Esophagus muscularis mucosa (tissue), 4 donors: ENCODE results near the gene TNF. TPM values are rescaled to one million over a fixed set of nuclear protein-coding genes. Genes with fewer than 3 reads are reported as not detected.
A peak's percentile ranks its signal among the peaks of the same experiment; 100 is the strongest.

Experiments
- DNase-seq: peaks from one replicate; pipeline ENCODE4 v3.0.0-alpha.2; 2017; ENCODE audit errors: extremely low spot score
- H3K27ac ChIP-seq, 4 donors: fragments of 200-600 bp; sonication (generic); replicated peaks in 1 of 4; 1 replicate in 3 of 4; 2 replicates in 1 of 4; pipeline ENCODE4 v1.5.1; 2016 to 2019; ENCODE audit warnings: mild to moderate bottlenecking in 1 of 4
- H3K27me3 ChIP-seq, 4 donors: fragments of 200-600 bp; sonication (generic); one replicate each; pipeline versions ENCODE4 v1.5.1 to v1.6.0; 2016 to 2019
- H3K36me3 ChIP-seq, 4 donors: fragments of 200-600 bp; sonication (generic); one replicate each; pipeline ENCODE4 v1.5.1; 2016 to 2019
- H3K4me1 ChIP-seq, 4 donors: fragments of 200-600 bp; sonication (generic); one replicate each; pipeline ENCODE4 v1.5.1; 2016 to 2019
- H3K4me3 ChIP-seq, 4 donors: fragments of 200-600 bp; sonication (generic); 1 replicate in 2 of 4; 2 replicates in 2 of 4; pipeline ENCODE4 v1.5.1; 2016 to 2019; ENCODE audit warnings: mild to moderate bottlenecking in 4 of 4, moderate library complexity in 1 of 4
- H3K9me3 ChIP-seq, 4 donors: fragments of 200-600 bp; sonication (generic); 1 replicate in 3 of 4; 2 replicates in 1 of 4; pipeline ENCODE4 v1.5.1; 2016 to 2019
- CTCF ChIP-seq, 3 experiments: fragments of 200-600 bp in 2 of 3; fragments of 450-650 bp in 1 of 3; sonication (generic) in 2 of 3; IDR thresholded peaks; one replicate each; pipeline ENCODE4 v1.5.1; 2017 to 2019; ENCODE audit warnings: antibody characterized with exemption in 3 of 3, mild to moderate bottlenecking in 2 of 3, moderate library complexity in 1 of 3
- EP300 ChIP-seq: sonication (generic); formaldehyde crosslinking; IDR thresholded peaks from one replicate; pipeline ENCODE4 v1.6.1; 2017; ENCODE audit warnings: antibody characterized with exemption
- POLR2A ChIP-seq: fragments of 450-650 bp; IDR thresholded peaks from one replicate; pipeline ENCODE4 v1.6.1; 2017; ENCODE audit warnings: antibody characterized with exemption, moderate library complexity, mild to moderate bottlenecking, low read depth
- POLR2AphosphoS5 ChIP-seq, 2 donors: sonication (generic); formaldehyde crosslinking; IDR thresholded peaks; one replicate each; pipeline ENCODE4 v1.6.1; 2017; ENCODE audit warnings: antibody characterized with exemption in 2 of 2
- WGBS: methylation state at CpG from one replicate; pipeline ENCODE4 v1.1.5; 2018; 5-methylcytosine and 5-hydroxymethylcytosine counted together
- intact Hi-C: fragments of 100-400 bp; cut with DNase I; formaldehyde crosslinking; loops from one replicate; pipeline ENCODE4 v1.15.1; 2023
- total RNA-seq, 4 donors: library from RNA; depleted of rRNA; stranded (reverse); fragments of >200 nt; gene quantifications; one replicate each; pipeline versions ENCODE4 v1.1.0 to v1.2.1, GENCODE V29; 2016

The TNF gene
- total RNA-seq, 4 donors from 2014 or later: 0.17 to 1.5 TPM; not detected in 2

- no peaks in the 10 kb centered on the region for H3K9me3 ChIP-seq
- H3K27ac ChIP-seq: peak overlapping the region in 1 of 4 donors; percentile 2
- TF ChIP-seq POLR2AphosphoS5 (IDR thresholded peaks at IDR 0.05) (no peak), CTCF (IDR thresholded peaks at IDR 0.05) (no peak), POLR2A (no peak), EP300 (no peak)
- 57% methylated on average over 9 of the region's 9 CpGs for WGBS
- H3K36me3 ChIP-seq: peaks cover 70 to 87% (median 86%) of the 10 kb centered on the region in 4 donors
- DNase-seq: no peak
- H3K27me3 ChIP-seq: no peaks in the 10 kb centered on the region
- intact Hi-C loops: no loop called here
- peaks cover 0 to 19% (median 14%) of the 10 kb centered on the region in 4 donors for H3K4me1 ChIP-seq
- no peak overlapping the region for H3K4me3 ChIP-seq
Measured at GRCh38 chr6:31532644-31533454, 42.5 kb upstream of the TNF start.

GRCh38 chr6:31533455-31533841, 41.9 kb upstream of the TNF start:
- intact Hi-C loops: no loop called here
- H3K27me3 ChIP-seq: no peaks in the 10 kb centered on the region
- no peak overlapping the region for H3K4me3 ChIP-seq
- TF ChIP-seq CTCF (IDR thresholded peaks at IDR 0.05) (no peak), EP300 (no peak), POLR2AphosphoS5 (IDR thresholded peaks at IDR 0.05) (no peak), POLR2A (no peak)
- H3K9me3 ChIP-seq: no peaks in the 10 kb centered on the region
- peaks cover 5 to 25% (median 20%) of the 10 kb centered on the region in 4 donors for H3K4me1 ChIP-seq
- WGBS: 87% methylated on average over 1 of the region's 1 CpG
- no peak overlapping the region for H3K27ac ChIP-seq
- DNase-seq: no peak
- peaks cover 70 to 93% (median 92%) of the 10 kb centered on the region in 4 donors for H3K36me3 ChIP-seq

GRCh38 chr6:31534011-31534410, 41.4 kb upstream of the TNF start:
- H3K4me1 ChIP-seq: peaks cover 10 to 31% (median 25%) of the 10 kb centered on the region in 4 donors
- no peaks in the 10 kb centered on the region for H3K27me3 ChIP-seq
- TF ChIP-seq POLR2A: no peak
- TF ChIP-seq CTCF (IDR thresholded peaks at IDR 0.05): no peak
- no peak for TF ChIP-seq EP300
- TF ChIP-seq POLR2AphosphoS5 (IDR thresholded peaks at IDR 0.05): no peak
- no peak overlapping the region for H3K4me3 ChIP-seq
- DNase-seq: no peak
- intact Hi-C loops: no loop called here
- WGBS: 73% methylated on average over 6 of the region's 6 CpGs
- H3K9me3 ChIP-seq: no peaks in the 10 kb centered on the region
- H3K36me3 ChIP-seq: peaks cover 74 to 99% (median 97%) of the 10 kb centered on the region in 4 donors
- no peak overlapping the region for H3K27ac ChIP-seq

- no peaks in the 10 kb centered on the region for H3K9me3 ChIP-seq
- H3K36me3 ChIP-seq: peaks cover 76 to 100% (median 99%) of the 10 kb centered on the region in 4 donors
- peaks cover 16 to 37% (median 31%) of the 10 kb centered on the region in 4 donors for H3K4me1 ChIP-seq
- no peak overlapping the region for H3K27ac ChIP-seq
- TF ChIP-seq POLR2AphosphoS5 (IDR thresholded peaks at IDR 0.05): no peak
- no peak for TF ChIP-seq EP300
- no peak for TF ChIP-seq POLR2A
- TF ChIP-seq CTCF (IDR thresholded peaks at IDR 0.05): no peak
- 87% methylated on average over 24 of the region's 24 CpGs for WGBS
- no peaks in the 10 kb centered on the region for H3K27me3 ChIP-seq
- no peak for DNase-seq
- H3K4me3 ChIP-seq: no peak overlapping the region
- intact Hi-C loops: no loop called here
Measured at GRCh38 chr6:31534521-31535040, 40.8 kb upstream of the TNF start.
